Stimulated activated CD4-positive, alpha-beta T cell treated with anti-CD3 and anti-CD28 coated beads, Interleukin-12 subunit alpha, Interleukin-12 subunit beta, amount 100 ng/mL, for 48 hours (primary cell): ENCODE results near the gene ARHGEF10L.

ENCODE experiments used
- DNase-seq, 3 donors: peaks; one replicate each; pipeline ENCODE4 v3.0.0-alpha.2; 2020; ENCODE audit warnings: low read depth in 2 of 3, low spot score in 1 of 3

ARHGEF10L gene

GRCh38 chr1:17672226-17672625 is 132.7 kb downstream of the ARHGEF10L start:
- no peak for DNase-seq

GRCh38 chr1:17673329-17674072 is 134.0 kb downstream of the ARHGEF10L start:
- no peak for DNase-seq

- DNase-seq, result no peak
These were observed 135.4 kb downstream of the ARHGEF10L start for GRCh38 chr1:17674726-17675500.

DNA sequence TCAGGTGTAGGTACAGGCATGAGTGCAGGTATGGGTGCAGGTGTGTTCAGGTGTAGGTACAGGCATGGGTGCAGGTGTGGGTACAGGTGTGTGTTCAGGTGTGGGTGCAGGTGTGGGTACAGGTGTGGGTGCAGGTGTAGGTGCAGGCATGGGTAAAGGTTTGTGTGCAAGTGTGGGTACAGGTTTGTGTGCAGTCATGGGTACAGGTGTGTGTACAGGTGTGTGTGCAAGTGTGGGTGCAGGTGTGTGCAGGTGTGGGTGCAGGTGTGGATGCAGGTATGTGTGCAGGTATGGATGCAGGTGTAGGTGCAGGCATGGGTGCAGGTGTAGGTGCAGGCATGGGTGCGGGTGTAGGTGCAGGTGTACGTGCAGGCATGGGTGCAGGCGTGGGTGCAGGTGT is 136.2 kb downstream of the ARHGEF10L start:
- no peak for DNase-seq

DNA sequence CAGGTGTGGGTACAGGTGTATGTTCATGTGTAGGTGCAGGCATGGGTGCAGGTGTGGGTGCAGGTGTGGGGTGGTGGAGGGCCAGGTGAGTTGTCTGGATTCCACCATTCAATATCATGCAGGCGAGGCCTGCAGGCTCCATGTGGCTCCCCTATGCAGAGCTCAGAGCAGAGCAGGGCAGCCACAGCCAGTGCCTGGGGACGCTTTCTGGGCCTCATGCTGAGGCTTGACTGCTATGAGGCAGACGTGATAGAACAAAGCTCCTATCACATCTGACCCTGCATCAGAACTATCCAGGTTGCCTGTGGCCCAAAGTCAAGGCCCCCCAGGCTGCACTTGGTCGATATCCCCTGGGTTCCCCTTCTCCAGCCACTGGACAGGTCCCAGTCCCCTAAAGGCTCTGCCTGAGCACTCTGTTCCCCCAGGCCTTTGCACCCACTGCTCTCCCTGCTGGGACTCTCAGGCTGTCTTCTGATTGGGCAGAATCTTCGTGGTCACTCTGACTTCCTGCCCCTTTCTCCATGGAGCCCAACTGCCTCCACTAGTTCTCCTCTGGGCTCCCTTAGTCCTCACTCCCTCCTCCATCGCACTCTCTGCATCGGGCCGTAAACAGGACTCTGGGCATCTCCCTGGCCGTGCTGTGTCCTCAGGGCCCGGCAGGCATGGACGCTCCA is 137.0 kb downstream of the ARHGEF10L start:
- DNase-seq, result no peak

- DNase-seq, result no peak
These were observed 138.5 kb downstream of the ARHGEF10L start for GRCh38 chr1:17678011-17678410.

- DNase-seq, result no peak
These were observed 140.4 kb downstream of the ARHGEF10L start for GRCh38 chr1:17679856-17680255.

DNA sequence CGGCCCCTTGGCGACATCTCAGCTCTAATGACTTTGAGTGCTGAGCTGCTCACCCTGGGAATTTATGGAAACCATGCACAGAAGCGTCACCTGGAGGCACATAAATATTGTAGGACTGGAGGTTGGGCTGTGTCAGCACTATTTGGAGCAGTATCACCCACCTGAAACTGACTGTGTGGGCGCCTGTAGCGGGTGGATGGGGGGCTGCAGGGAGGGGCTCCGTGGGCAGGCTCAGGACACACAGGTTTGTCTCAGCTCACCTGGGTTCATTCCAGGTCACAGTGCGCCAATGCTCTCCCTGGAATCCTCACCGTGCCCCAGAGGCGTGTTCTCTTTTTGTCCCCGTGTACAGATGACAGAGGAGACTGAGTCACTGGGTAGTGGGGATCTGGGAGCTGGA is 140.8 kb downstream of the ARHGEF10L start:
- no peak for DNase-seq

DNA sequence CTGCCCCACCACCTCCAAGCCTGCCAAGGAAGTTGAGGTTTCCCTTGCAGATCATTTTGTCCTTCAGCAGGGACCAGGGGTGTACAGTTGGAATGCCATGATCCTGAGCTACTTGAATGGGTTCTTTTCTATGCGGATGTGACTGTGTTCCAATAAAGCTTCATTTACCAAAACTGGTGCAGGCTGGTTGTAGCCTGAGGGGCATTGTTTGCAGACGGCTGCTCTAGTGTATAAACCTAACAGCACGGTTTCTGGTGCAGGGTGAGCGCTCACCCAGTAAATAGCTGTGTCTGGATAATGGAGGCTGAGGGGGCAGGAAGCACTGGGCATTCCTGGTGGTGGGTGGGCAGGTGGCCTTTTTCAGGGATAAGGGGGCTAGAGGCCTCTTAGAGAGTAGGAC is 142.9 kb downstream of the ARHGEF10L start:
- no peak for DNase-seq

DNA sequence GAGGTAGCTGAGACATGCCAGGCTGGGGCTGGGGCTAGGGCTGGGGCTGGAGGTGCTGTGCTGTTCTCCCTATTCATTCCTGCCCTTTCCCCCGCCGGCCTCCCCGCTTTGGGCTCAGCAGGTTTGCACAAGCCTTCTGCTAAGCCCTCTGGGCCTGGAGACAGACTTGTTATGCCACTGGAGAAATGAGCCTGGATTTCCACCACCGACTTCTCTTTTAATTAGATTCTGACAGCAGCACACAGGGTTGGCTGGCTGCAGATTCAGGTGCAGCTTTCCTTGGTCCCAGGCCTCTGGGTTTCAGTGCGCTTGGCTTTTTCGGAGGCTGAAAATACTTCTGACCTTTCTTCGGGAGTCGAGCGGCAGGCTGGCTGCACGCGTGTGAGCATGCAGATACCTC is 144.1 kb downstream of the ARHGEF10L start:
- no peak for DNase-seq

DNA sequence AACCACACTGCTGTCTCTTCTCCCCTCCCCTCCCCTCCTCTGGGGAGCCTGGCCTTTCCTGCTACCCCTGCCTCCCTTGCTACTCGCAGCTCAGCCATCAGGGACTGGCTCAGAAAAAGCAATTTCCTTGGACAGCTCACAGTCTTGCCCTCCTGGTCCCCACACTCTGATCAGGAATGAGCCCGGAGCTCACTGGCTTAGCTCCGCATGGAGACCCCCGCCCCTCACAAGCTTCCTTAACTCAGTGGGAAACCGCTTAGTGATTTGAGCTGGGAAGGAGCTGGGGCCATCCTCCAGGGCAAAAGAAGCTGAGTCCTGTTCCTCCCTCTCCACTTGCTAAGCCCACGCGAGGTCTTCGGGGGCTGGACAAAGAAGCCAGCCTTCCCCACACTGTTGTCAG is 145.3 kb downstream of the ARHGEF10L start:
- DNase-seq, result no peak

DNA sequence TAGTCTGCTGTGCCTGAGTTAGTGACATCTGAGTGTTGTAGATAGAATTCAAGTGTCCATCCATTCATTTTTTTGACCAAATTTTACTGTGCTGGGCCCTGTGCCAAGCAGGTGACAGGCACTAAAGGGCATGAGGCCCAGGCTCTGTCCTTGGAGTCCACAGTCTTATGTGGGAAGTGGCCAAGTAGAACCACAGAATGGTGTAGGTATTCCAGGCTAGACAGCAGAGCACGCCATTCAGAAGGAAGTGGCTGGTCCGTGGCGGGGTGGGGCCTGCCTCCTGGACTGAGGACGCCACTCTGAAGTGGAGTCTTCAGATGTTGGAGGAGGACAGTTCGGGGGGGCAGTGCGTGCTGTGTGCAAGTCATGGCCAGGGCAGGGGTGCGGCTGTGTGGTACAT is 146.8 kb downstream of the ARHGEF10L start:
- no peak for DNase-seq

GRCh38 chr1:17687145-17687544 is 147.6 kb downstream of the ARHGEF10L start:
- DNase-seq, result no peak

- DNase-seq, result no peak
These were observed 148.8 kb downstream of the ARHGEF10L start for GRCh38 chr1:17688217-17688810.

- DNase-seq, result no peak
These were observed 149.5 kb downstream of the ARHGEF10L start for GRCh38 chr1:17689011-17689410.

GRCh38 chr1:17690906-17691634 is 151.6 kb downstream of the ARHGEF10L start:
- DNase-seq, result no peak

- DNase-seq, result no peak
These were observed 153.1 kb downstream of the ARHGEF10L start for GRCh38 chr1:17692645-17693044.

DNA sequence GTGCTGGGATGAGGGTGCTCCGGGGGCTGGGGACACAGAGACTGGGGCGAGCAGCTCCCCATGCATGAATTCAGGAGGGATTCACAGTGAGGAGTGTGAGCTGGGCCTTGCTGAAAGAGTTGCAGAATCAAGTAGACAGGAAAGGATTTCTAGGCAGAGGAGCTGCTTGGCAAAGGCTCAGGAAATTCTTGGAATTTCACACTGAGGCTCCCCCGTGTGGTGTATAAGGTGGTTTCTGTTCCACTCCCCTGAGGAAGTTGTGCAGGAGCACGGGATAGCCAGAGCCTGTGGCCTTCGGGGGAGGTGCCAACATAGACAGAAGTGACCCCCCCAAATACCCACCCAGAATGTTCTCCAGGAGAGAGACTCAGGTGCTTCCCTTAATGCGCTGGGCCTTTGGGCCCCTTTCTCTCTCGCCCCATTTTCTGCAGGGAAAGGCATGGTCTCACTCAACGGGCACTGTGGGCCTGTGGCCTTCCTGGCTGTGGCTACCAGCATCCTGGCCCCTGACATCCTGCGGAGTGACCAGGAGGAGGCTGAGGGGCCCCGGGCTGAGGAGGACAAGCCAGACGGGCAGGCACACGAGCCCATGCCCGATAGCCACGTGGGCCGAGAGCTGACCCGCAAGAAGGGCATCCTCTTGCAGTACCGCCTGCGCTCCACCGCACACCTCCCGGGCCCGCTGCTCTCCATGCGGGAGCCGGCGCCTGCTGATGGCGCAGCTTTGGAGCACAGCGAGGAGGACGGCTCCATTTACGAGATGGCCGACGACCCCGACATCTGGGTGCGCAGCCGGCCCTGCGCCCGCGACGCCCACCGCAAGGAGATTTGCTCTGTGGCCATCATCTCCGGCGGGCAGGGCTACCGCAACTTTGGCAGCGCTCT is 157.2 kb downstream of the ARHGEF10L start:
- no peak for DNase-seq

- no peak for DNase-seq
These were observed 158.0 kb downstream of the ARHGEF10L start for GRCh38 chr1:17697458-17697857.

GRCh38 chr1:17699581-17699980 is 160.1 kb downstream of the ARHGEF10L start:
- DNase-seq, result no peak
